ENCODE results near the gene ERCC8. TPM values are rescaled to one million over a fixed set of nuclear protein-coding genes. Genes with fewer than 3 reads are reported as not detected.

ERCC8 gene
- total and polyA plus RNA-seq, 2 of the 8 experiments (the other 6 are each of a cell fraction or from before 2014, with no cell fraction given) = 17.3 TPM

DNA sequence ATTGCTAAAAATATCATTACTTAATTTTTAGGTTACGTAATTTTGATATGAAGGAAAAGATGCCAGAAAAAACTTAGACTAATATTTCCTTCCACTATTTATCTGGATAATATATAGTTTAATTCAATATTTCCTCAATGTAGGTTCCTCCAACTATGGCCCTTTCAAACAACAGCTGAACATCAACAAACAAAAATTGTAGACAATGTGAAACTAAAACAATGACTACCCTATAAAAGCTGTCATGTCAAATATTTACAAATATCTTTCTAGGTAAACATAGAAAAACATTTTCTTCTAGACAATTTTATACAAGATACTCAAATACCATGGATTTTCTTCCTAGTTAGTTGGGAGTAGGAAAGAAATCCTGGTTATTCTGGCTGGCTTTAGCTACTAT, 117.7 kb downstream of the ERCC8 start:
- Histone ChIP-seq H3K27me3 (replicated peaks in 1 of 4; ENCODE audit: control insufficient read depth in 3 of 4, extremely low read depth in 1 of 4, insufficient read depth in 3 of 4, low read length in 3 of 4) (no peaks in the 10 kb centered on the region), H2BK15ac (ENCODE audit: low read length) (no peak overlapping the region), H4K20me1 (replicated peaks in 1 of 2; ENCODE audit: control insufficient read depth in 1 of 2, insufficient read depth in 2 of 2, low read length in 2 of 2) (no peaks in the 10 kb centered on the region), H4K91ac (replicated peaks; ENCODE audit: insufficient read length, low read length) (no peak overlapping the region), H3K4ac (replicated peaks; ENCODE audit: insufficient read length, low read depth, low read length) (no peak overlapping the region), H3K36me3 (ENCODE audit: control insufficient read depth in 2 of 4, insufficient read depth in 4 of 4, low read length in 3 of 4) (no peaks in the 10 kb centered on the region), H3K9ac (replicated peaks in 1 of 4; ENCODE audit: extremely low read depth in 1 of 4, low read depth in 3 of 4, low read length in 3 of 4) (no peak overlapping the region), H3K14ac (ENCODE audit: insufficient read length) (no peak overlapping the region), H3K18ac (ENCODE audit: extremely low read depth, low read length) (no peak overlapping the region), H3K23me2 (ENCODE audit: low read depth, low read length) (no peaks in the 10 kb centered on the region; the same call in 1 of the 2 replicates), H2AK5ac (ENCODE audit: low read depth, low read length) (no peak overlapping the region), H4K8ac (ENCODE audit: extremely low read depth, insufficient read depth, low read length) (no peak overlapping the region), H3K23ac (ENCODE audit: insufficient read length) (no peak overlapping the region), H2BK20ac (ENCODE audit: low read length) (no peak overlapping the region), H2BK12ac (ENCODE audit: low read depth, low read length) (no peak overlapping the region), H3K79me2 (ENCODE audit: control insufficient read depth in 1 of 2, insufficient read depth in 2 of 2, low read length in 2 of 2) (no peaks in the 10 kb centered on the region), H3K27ac (ENCODE audit: low read depth, low read length) (no peak overlapping the region), H3K9me3 (ENCODE audit: insufficient read depth in 2 of 2, low read depth in 1 of 2, low read length in 1 of 2) (no peaks in the 10 kb centered on the region), H2AFZ (ENCODE audit: low read length) (no peak overlapping the region), H3K79me1 (ENCODE audit: low read depth, low read length) (no peaks in the 10 kb centered on the region), H3K4me3 (ENCODE audit: extremely low read depth in 1 of 4, insufficient read depth in 2 of 4, low read depth in 3 of 4, low read length in 4 of 4) (no peak overlapping the region), H4K5ac (ENCODE audit: insufficient read length, low read depth, low read length) (no peak overlapping the region), H2BK5ac (ENCODE audit: low read depth, low read length) (no peak overlapping the region), H2BK120ac (replicated peaks; ENCODE audit: low read depth, low read length) (no peak overlapping the region), H3K4me1 (replicated peaks in 1 of 4; ENCODE audit: control insufficient read depth in 3 of 4, insufficient read depth in 4 of 4, low read length in 3 of 4) (no peaks in the 10 kb centered on the region), H3K56ac (replicated peaks; ENCODE audit: insufficient read length, low read depth, low read length) (no peak overlapping the region), H3K4me2 (ENCODE audit: insufficient read depth in 1 of 2, low read depth in 2 of 2, low read length in 2 of 2) (no peak overlapping the region)
- POLR2A ChIA-PET (ENCODE audit: partially characterized antibody) = no interaction called here
- FAIRE-seq = no peak
- TF ChIP-seq SP1 (IDR thresholded peaks at IDR 0.05; ENCODE audit: low read depth, low read length) = no peak
- no peak for TF ChIP-seq CHD1 (IDR thresholded peaks at IDR 0.05; ENCODE audit: low read depth, low read length)
- no peak for TF ChIP-seq BACH1 (IDR thresholded peaks at IDR 0.05; ENCODE audit: low read length)
- no peak for TF ChIP-seq CEBPB (IDR thresholded peaks at IDR 0.05; ENCODE audit: low read depth, low read length)
- 100% methylated on average over 1 of the region's 1 CpG; no CpG with 5 or more reads in 1 of the 2 experiments for WGBS, 2 experiments (ENCODE audit: extremely low coverage in 1 of 2, insufficient coverage in 1 of 2, insufficient read length in 1 of 2, insufficient replicate concordance in 2 of 2, low coverage in 1 of 2, low lambda C conversion rate in 2 of 2, missing lambda C conversion rate in 1 of 2)
- CTCF ChIA-PET (ENCODE audit: partially characterized antibody) = interaction anchor here (0.7 kb wide), 1 partner anchor 128 kb away, joined by 3 read pairs; no protein-coding TSS in a partner anchor
- no peak for DNase-seq (ENCODE audit: low read depth in 1 of 2, low spot score in 2 of 2)
